ENCODE results near the gene CEP164. TPM values are rescaled to one million over a fixed set of nuclear protein-coding genes. Genes with fewer than 3 reads are reported as not detected.

CEP164 gene
- total RNA-seq, 1 donor from 2014 or later, result 28.8 TPM

DNA sequence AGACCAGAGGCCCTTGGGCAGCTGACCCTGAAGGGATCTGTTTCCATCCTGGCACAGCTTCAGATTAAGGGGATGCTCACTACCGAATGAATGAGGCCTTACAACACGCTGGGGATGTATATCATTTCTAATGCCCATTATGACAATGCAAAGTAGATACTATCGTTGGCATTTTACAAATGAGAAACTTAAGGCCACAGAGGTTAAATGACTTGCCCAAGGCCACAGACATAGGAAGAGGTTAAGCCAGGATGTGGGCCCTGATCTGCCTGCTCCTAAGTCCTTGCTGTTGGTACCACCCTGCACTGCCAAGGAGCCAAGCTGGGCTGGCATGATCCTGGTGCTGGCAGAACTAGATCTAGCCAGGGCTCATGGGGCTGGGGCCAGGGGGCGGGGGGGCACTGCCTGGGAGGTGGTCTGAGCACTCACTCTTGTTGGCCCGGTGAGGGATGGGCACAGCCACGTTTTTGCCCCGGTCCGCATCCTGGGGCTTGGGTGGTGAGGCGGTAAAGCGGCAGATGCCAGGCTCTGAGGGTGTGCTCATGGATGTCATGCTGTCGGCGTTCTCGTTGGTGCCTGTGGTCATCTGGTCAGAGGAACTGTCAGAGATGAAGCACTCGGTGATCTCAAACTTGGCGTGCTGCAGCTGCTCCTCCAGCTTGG, 102.8 kb downstream of the CEP164 start:
- TF ChIP-seq, protein P1, sequence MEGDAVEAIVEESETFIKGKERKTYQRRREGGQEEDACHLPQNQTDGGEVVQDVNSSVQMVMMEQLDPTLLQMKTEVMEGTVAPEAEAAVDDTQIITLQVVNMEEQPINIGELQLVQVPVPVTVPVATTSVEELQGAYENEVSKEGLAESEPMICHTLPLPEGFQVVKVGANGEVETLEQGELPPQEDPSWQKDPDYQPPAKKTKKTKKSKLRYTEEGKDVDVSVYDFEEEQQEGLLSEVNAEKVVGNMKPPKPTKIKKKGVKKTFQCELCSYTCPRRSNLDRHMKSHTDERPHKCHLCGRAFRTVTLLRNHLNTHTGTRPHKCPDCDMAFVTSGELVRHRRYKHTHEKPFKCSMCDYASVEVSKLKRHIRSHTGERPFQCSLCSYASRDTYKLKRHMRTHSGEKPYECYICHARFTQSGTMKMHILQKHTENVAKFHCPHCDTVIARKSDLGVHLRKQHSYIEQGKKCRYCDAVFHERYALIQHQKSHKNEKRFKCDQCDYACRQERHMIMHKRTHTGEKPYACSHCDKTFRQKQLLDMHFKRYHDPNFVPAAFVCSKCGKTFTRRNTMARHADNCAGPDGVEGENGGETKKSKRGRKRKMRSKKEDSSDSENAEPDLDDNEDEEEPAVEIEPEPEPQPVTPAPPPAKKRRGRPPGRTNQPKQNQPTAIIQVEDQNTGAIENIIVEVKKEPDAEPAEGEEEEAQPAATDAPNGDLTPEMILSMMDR (IDR thresholded peaks at IDR 0.05; ENCODE audit: insufficient read depth, low read length, poor library complexity, severe bottlenecking), result no peak
- no peak overlapping the region for H3K4me3 ChIP-seq (ENCODE audit: low read depth, low read length)
- DNase-seq (ENCODE audit: low read depth), result no peak
- H3K36me3 ChIP-seq (ENCODE audit: control insufficient read depth, insufficient read depth, low read length), result no peaks in the 10 kb centered on the region
- H3K27me3 ChIP-seq (ENCODE audit: control insufficient read depth, insufficient read depth, low read length), result peaks cover 14% of the 10 kb centered on the region

DNA sequence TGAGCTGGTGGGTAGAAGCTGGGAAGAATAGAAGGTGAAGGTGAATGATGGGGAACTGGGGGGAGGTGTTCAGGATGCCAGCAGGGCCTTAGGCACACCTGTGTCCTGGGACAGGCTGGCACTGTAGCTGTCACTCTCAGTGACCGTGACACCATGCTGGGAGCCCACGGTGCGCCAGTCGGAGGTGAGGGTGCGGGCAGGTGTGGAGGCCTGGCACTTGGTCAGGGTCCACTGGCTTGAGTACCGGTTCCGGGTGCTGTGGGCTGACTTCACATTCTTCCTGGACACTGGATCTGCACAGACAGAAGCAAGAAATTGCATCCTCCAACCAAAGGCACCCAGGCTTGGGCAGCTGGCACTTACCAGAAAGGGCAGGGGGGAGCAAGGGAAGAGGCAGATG, 103.8 kb downstream of the CEP164 start:
- no peak for DNase-seq (ENCODE audit: low read depth)
- Histone ChIP-seq H3K27me3 (ENCODE audit: control insufficient read depth, insufficient read depth, low read length) (peaks cover 15% of the 10 kb centered on the region), H3K36me3 (ENCODE audit: control insufficient read depth, insufficient read depth, low read length) (no peaks in the 10 kb centered on the region), H3K4me3 (ENCODE audit: low read depth, low read length) (no peak overlapping the region)
- TF ChIP-seq, protein P1 (IDR thresholded peaks at IDR 0.05; ENCODE audit: insufficient read depth, low read length, poor library complexity, severe bottlenecking), result no peak

DNA sequence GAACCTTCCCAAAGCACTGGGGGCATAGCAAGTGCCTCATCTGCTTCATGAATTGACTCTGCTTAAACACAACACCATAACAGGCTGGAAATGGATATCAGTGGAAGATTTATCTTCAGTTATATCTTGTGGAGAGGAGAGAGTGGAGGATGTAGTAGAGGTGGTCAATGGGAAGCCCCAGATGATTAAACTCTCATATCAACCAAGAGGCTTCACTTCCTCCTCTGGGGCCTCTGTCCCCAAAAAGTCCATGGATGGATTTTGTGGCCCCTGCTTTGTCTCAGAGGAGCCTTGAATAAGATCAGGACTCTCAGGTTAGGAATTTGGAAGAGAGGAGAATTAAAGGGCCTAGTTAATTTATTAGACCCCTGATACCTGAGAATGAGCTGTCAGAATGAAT, 106.1 kb downstream of the CEP164 start:
- Histone ChIP-seq H3K27me3 (ENCODE audit: control insufficient read depth, insufficient read depth, low read length) (peaks cover 14% of the 10 kb centered on the region), H3K4me3 (ENCODE audit: low read depth, low read length) (no peak overlapping the region), H3K36me3 (ENCODE audit: control insufficient read depth, insufficient read depth, low read length) (no peaks in the 10 kb centered on the region)
- no peak for DNase-seq (ENCODE audit: low read depth)
- TF ChIP-seq, protein P1 (IDR thresholded peaks at IDR 0.05; ENCODE audit: insufficient read depth, low read length, poor library complexity, severe bottlenecking), result no peak

DNA sequence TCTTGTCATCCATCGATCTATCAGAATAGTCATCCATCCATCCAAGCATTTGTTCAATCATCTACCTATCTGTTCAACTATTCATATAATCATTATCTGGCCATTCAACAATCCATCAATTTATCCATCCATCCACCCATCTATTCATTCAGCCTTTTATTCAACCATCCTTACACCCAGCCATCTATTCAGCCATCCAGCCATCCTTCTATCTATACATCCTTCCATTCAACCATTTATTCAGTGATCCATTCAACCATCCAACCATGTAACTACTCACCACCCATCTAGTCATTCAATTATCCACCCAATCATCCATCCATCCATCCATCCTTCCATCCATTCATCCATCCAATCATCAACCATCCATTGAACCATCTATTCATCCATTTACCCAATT, 106.8 kb downstream of the CEP164 start:
- Histone ChIP-seq H3K36me3 (ENCODE audit: control insufficient read depth, insufficient read depth, low read length) (no peaks in the 10 kb centered on the region), H3K27me3 (ENCODE audit: control insufficient read depth, insufficient read depth, low read length) (peaks cover 14% of the 10 kb centered on the region), H3K4me3 (ENCODE audit: low read depth, low read length) (no peak overlapping the region)
- no peak for DNase-seq (ENCODE audit: low read depth)
- TF ChIP-seq, protein P1 (IDR thresholded peaks at IDR 0.05; ENCODE audit: insufficient read depth, low read length, poor library complexity, severe bottlenecking), result no peak

DNA sequence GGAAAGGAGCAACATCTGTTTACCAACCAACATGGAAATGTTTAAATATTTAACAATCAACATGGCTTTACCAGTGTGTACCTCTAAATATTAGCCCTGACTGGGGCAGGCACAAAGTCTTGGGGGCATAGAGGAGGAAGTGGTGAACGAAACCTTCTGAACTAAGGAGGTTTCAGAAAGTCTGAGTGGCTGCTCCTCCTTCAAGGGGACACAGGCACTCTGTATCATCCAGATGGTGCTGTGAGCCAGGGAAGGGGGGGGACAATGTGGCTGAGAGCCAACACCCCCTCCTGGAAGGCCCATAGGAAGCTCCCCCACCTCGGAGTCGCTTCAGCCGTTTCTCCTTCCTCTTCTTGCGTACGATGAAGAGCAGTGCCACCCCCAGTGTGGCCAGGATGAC, 107.7 kb downstream of the CEP164 start:
- Histone ChIP-seq H3K4me3 (ENCODE audit: low read depth, low read length) (no peak overlapping the region), H3K27me3 (ENCODE audit: control insufficient read depth, insufficient read depth, low read length) (peaks cover 14% of the 10 kb centered on the region), H3K36me3 (ENCODE audit: control insufficient read depth, insufficient read depth, low read length) (no peaks in the 10 kb centered on the region)
- TF ChIP-seq, protein P1 (IDR thresholded peaks at IDR 0.05; ENCODE audit: insufficient read depth, low read length, poor library complexity, severe bottlenecking), result no peak
- DNase-seq (ENCODE audit: low read depth), result no peak

Data from kidney epithelial cell (primary cell).